Measurements from ENCODE around the gene DNAH8.

The DNAH8 gene

DNA sequence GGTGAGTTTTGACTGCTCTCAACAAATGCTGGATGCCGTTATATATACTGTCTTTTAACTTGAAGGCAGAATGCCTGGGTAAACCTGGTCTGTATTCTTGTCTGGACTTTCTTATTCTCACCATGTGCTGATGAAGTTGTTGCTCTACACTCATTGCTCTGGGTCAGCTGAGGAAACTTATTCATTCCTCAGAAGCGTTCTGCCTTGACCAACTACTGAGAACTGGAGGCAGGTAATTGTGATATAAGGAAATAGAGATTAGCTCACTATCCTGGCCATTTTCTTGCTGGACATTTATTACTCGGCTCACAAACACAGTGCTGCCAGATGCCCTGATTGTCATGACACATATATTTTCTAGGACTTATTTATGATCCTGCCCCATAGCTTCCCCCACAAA, 103.6 kb downstream of the DNAH8 start:
- no peak for FAIRE-seq

DNA sequence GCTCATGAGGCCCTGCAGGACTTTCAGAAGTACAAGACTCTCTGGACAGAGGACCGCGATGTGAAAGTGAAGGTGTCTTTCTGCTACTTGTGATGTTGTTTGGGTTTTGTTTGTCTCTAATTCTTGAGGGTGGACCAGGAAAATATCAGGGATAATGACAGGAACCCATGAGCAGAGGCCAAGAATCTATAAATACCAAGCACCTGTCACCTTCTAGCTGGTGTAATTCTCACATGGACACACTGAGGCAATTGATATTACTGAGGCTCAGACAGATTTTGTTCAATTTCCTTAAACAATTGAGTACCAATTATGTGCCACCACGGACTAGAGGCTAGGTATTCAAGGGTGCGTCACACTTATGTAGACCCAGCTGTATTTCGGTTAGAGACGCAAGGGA, 107.9 kb downstream of the DNAH8 start:
- no peak for FAIRE-seq
- TF ChIP-seq TAF1 (IDR thresholded peaks at IDR 0.05; ENCODE audit: borderline replicate concordance, low read depth, low read length) (no peak), POLR2A (IDR thresholded peaks at IDR 0.05; ENCODE audit: low read depth, low read length) (no peak), POLR2AphosphoS5 (IDR thresholded peaks at IDR 0.05; ENCODE audit: low read depth, low read length) (no peak)

More for the DNA sequence above, 103.6 kb downstream of the DNAH8 start:
- DNase-seq (ENCODE audit: insufficient read length): no peak
- no peak for TF ChIP-seq POLR2AphosphoS5 (IDR thresholded peaks at IDR 0.05; ENCODE audit: low read depth, low read length)
- no peak for TF ChIP-seq POLR2A (IDR thresholded peaks at IDR 0.05; ENCODE audit: low read depth, low read length)
- no peak for TF ChIP-seq TAF1 (IDR thresholded peaks at IDR 0.05; ENCODE audit: borderline replicate concordance, low read depth, low read length)

DNA sequence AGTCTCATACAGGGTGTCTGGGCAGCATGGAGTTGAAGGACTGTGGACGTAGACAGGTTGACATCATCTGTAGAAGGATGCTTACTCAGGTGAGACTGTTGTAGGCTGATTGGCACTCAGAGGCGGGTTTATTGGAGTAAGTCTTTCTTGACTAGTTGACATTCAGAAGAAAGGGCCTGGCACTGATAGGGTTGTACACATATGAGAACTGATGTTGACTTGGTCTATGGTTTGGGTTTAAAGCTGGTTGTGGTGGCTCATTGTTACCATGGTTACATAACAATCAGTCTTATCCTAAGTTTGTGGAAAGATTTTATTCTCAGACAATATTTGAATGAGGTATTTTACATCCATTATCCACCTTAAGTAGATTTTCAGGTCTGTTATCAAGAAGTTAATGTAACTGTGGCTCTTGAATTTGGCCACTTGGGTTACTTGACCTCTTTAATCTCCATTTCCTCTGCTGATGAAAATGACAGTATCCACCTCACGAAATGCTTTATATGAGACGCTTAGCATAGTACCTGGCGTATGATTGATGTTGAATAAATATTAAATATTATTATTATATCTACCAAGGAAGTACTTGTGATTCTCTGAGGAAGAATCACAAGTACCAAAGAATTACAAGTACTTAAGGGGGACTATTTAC, 109.3 kb downstream of the DNAH8 start:
- no peak for DNase-seq (ENCODE audit: insufficient read length)
- no peak for FAIRE-seq
- TF ChIP-seq POLR2A (IDR thresholded peaks at IDR 0.05; ENCODE audit: low read depth, low read length): no peak
- TF ChIP-seq TAF1 (IDR thresholded peaks at IDR 0.05; ENCODE audit: borderline replicate concordance, low read depth, low read length): no peak
- TF ChIP-seq POLR2AphosphoS5 (IDR thresholded peaks at IDR 0.05; ENCODE audit: low read depth, low read length): no peak

More for the DNA sequence above, 107.9 kb downstream of the DNAH8 start:
- DNase-seq (ENCODE audit: insufficient read length): no peak

DNA sequence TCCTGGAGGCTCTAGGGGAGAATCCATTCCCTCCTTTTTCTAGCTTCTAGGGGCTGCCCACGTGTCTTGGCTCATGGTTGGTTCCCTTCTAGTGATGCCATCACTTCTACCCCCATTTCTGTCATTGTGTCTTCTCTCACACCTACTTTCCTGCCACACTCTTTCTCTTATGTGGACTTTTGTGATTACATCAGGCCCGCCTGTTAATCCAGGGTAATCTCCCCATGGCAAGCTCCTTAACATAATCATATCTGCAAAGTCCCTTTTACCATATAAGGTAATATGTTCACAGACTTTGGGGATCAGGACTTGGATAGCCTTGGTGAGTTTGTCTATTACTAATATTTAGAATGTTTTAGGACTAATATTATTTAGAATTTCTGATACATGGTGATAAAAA, 111.9 kb downstream of the DNAH8 start:
- DNase-seq (ENCODE audit: insufficient read length) (no peak), FAIRE-seq (no peak)
- TF ChIP-seq POLR2A (IDR thresholded peaks at IDR 0.05; ENCODE audit: low read depth, low read length) (no peak), POLR2AphosphoS5 (IDR thresholded peaks at IDR 0.05; ENCODE audit: low read depth, low read length) (no peak), TAF1 (IDR thresholded peaks at IDR 0.05; ENCODE audit: borderline replicate concordance, low read depth, low read length) (no peak)

DNA sequence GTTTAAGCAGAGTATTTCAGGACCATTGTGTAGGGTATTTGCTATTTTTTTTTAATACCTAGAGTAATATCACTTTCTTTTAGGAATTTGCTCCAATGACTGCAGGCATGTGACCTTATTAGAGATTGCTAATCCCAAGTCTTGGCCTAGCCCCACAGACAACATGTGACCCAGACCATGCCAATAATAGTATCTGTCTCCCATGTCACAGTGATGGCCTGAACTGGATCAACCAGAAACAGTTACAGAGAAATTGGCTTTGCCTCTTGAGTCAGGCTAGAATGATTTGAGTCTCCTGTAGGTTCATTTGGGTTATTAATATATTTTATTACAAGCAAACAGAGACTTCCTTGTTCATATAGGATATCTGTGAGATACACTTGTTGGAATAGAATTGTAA, 116.8 kb downstream of the DNAH8 start:
- no peak for TF ChIP-seq POLR2A (IDR thresholded peaks at IDR 0.05; ENCODE audit: low read depth, low read length)
- TF ChIP-seq POLR2AphosphoS5 (IDR thresholded peaks at IDR 0.05; ENCODE audit: low read depth, low read length): no peak
- TF ChIP-seq TAF1 (IDR thresholded peaks at IDR 0.05; ENCODE audit: borderline replicate concordance, low read depth, low read length): no peak
- no peak for DNase-seq (ENCODE audit: insufficient read length)
- FAIRE-seq: peak; percentile 76

DNA sequence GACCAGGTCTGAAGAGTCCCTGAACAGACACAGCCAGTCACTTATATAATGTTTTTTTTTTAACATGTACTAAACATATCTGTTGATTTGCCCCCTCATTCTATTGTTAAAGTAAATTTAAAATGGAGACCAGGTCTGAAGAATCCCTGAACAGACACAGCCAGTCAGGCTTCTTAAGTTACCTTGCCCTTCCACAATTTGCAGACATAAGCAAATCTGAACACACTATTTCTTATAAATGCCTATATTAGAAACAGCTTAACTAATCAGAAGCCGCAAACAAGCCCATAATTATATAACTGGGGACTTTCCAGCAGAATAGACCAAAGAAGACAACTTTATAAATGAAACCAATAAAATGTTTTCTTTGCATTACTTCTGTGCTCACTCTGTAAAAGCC, 118.2 kb downstream of the DNAH8 start:
- TF ChIP-seq TAF1 (IDR thresholded peaks at IDR 0.05; ENCODE audit: borderline replicate concordance, low read depth, low read length) (no peak), POLR2AphosphoS5 (IDR thresholded peaks at IDR 0.05; ENCODE audit: low read depth, low read length) (no peak), POLR2A (IDR thresholded peaks at IDR 0.05; ENCODE audit: low read depth, low read length) (no peak)
- FAIRE-seq: no peak
- DNase-seq (ENCODE audit: insufficient read length): no peak

DNA sequence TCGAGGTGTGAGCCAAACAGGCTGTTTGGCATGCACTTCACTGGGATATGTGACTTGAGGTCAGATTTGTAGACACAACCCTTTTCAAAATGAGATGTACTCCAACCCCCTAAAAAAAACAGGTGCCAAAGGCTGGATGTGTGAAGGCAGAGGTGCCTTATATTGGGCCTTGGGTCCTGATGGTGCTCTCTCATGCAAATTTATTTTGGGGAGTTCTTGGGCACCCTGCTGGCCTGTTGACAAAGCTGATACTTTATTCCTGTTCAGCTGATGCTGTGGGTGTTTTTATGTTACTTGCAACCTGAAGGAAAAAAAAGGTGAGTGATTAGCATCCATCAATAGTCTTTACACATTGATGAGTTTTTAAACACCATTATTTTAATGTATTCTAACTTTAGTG, 121.5 kb downstream of the DNAH8 start:
- no peak for DNase-seq (ENCODE audit: insufficient read length)
- TF ChIP-seq POLR2AphosphoS5 (IDR thresholded peaks at IDR 0.05; ENCODE audit: low read depth, low read length) (no peak), TAF1 (IDR thresholded peaks at IDR 0.05; ENCODE audit: borderline replicate concordance, low read depth, low read length) (no peak), POLR2A (IDR thresholded peaks at IDR 0.05; ENCODE audit: low read depth, low read length) (no peak)
- FAIRE-seq: no peak

DNA sequence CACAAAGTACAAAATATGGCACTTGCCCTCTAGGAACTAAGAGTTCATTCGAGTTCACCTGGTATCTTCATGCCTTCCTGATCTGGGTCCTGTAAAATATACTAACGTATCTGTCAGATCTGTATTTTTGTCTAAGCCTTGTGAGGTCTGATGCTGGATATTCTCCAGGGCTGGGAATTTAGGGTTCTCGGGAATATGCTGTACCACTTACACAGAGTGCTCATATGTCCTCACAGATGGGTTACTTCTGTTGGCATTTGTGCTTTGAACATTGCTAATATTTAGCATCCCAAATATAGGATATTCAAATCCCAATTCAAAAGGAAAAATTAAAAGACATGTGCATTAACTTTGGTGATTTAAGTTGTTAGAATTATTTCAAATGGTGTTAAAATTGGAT, 122.0 kb downstream of the DNAH8 start:
- TF ChIP-seq TAF1 (IDR thresholded peaks at IDR 0.05; ENCODE audit: borderline replicate concordance, low read depth, low read length) (no peak), POLR2AphosphoS5 (IDR thresholded peaks at IDR 0.05; ENCODE audit: low read depth, low read length) (no peak), POLR2A (IDR thresholded peaks at IDR 0.05; ENCODE audit: low read depth, low read length) (no peak)
- no peak for DNase-seq (ENCODE audit: insufficient read length)
- FAIRE-seq: no peak

DNA sequence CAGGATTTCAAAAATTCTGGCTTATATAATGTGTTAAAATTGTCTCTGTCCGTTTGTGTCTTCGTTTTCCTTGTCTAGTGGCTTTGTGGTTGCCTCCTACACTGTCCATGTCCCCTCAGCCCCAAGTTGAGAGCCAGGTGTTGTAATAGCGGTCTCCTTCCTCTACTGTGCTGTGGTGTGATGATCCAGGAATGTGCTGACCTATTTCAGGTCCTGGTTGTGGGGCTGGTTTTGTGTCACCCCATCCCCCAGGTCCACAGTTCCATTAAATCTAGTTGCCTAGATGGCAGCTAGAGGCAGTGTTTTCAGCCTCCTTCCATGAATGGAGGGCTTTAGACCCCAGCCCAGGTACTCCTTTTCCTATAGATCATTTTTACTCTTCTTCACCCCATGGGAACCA, 128.7 kb downstream of the DNAH8 start:
- no peak for TF ChIP-seq TAF1 (IDR thresholded peaks at IDR 0.05; ENCODE audit: borderline replicate concordance, low read depth, low read length)
- TF ChIP-seq POLR2AphosphoS5 (IDR thresholded peaks at IDR 0.05; ENCODE audit: low read depth, low read length): no peak
- FAIRE-seq: no peak
- DNase-seq (ENCODE audit: insufficient read length): no peak

DNA sequence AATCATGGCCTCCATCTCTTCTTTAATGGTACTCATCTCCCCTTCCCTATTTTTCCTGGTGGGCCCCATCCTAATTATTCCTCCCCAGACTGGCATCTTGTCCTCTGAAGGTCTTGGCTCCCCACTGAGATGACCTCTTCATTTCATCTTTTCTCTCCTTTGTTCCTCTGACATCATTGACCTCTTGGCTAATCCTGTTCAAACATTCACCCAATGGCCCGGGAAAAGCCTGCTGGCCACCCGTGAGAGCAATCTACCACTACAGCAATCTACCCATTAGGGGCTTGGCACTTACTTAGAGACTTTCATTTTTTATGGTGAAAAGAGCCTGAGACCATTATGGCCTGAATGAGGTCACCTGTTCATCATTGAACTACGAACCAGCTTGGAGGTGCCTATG, 130.8 kb downstream of the DNAH8 start:
- TF ChIP-seq TAF1 (IDR thresholded peaks at IDR 0.05; ENCODE audit: borderline replicate concordance, low read depth, low read length) (no peak), POLR2A (IDR thresholded peaks at IDR 0.05; ENCODE audit: low read depth, low read length) (no peak), POLR2AphosphoS5 (IDR thresholded peaks at IDR 0.05; ENCODE audit: low read depth, low read length) (no peak)
- FAIRE-seq (no peak), DNase-seq (ENCODE audit: insufficient read length) (no peak)

DNA sequence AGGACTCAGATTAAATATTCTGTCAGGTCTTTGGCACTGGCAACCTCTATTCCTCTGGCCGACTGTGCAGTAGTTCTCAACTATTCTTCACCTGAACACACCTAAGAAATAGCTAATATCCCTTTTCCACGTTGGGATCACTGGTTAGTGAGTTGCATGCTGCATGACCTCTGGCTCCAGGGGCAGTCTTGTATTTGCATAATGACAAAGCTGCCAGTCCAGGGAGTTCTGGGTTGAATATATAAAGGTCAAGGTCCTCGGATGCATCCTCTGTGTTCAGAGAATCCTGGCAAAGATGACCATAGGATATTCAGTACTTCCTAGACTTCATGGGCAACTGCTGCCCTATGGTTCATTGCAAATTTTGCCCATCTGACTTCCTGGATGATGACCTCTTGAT, 131.2 kb downstream of the DNAH8 start:
- TF ChIP-seq POLR2AphosphoS5 (IDR thresholded peaks at IDR 0.05; ENCODE audit: low read depth, low read length): no peak
- no peak for TF ChIP-seq TAF1 (IDR thresholded peaks at IDR 0.05; ENCODE audit: borderline replicate concordance, low read depth, low read length)
- TF ChIP-seq POLR2A (IDR thresholded peaks at IDR 0.05; ENCODE audit: low read depth, low read length): no peak
- DNase-seq (ENCODE audit: insufficient read length): no peak
- FAIRE-seq: no peak

DNA sequence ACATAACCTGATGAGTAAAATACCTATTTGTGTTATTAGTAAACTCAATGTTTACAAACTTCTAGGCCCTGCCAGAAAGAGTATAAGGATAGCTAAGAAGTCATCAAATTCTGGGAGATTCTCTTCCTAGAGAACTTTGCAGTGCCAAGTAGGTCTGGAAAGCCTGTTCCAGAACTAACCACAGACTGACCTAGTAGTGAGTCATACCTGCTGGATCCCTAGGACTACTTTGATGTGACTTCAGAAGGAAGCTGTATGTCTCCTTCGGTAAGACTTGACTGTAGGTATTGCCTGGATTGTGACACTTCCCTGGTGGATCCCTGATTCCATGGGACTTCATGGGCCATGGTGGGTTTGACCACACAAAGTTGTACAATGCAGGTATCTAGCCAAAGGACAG, 131.7 kb downstream of the DNAH8 start:
- FAIRE-seq (peak; percentile 27), DNase-seq (ENCODE audit: insufficient read length) (no peak)
- no peak for TF ChIP-seq POLR2AphosphoS5 (IDR thresholded peaks at IDR 0.05; ENCODE audit: low read depth, low read length)
- no peak for TF ChIP-seq POLR2A (IDR thresholded peaks at IDR 0.05; ENCODE audit: low read depth, low read length)
- no peak for TF ChIP-seq TAF1 (IDR thresholded peaks at IDR 0.05; ENCODE audit: borderline replicate concordance, low read depth, low read length)

Data from GM12892 (cell line).